ENCODE data around the gene EXO1. TPM values are rescaled to one million over a fixed set of nuclear protein-coding genes. Genes with fewer than 3 reads are reported as not detected.

EXO1 gene
- 16.6 and 24.7 TPM in 2 replicates for total RNA-seq

GRCh38 chr1:241847796-241848685 is at the start of gene EXO1:
TSS of gene EXO1 (plus strand) at chr1:241848204. CDS start at chr1:241850426, 2,222 bp downstream.

Other genes starting within 250 kb of the EXO1 start
- gene CHML, start 207.8 kb upstream of the EXO1 start, total RNA-seq = 8.4 and 10.1 TPM in 2 replicates
- gene OPN3, start 207.8 kb upstream of the EXO1 start, total RNA-seq = 35.6 and 35.7 TPM in 2 replicates
- not detected in 2 replicates for gene WDR64, start 195.9 kb upstream of the EXO1 start, total RNA-seq
- gene BECN2, start 109.6 kb downstream of the EXO1 start, total RNA-seq = not detected in 2 replicates
- 0.34 TPM in 1 of 2 replicates, not detected in the other for gene MAP1LC3C, start 150.9 kb downstream of the EXO1 start, total RNA-seq

Data from bronchus fibroblast of lung (primary cell).